Measurements from ENCODE around the gene ZBTB44. TPM values are rescaled to one million over a fixed set of nuclear protein-coding genes. Genes with fewer than 3 reads are reported as not detected.
"Not testable (repeated sequence)": the region's sequence is repeated elsewhere in the genome, so short reads cannot be mapped to it uniquely, and the experiment has no call there.

Gene ZBTB44
- total RNA-seq, 4 donors from 2014 or later: 35.8 to 52.7 (median 45.7) TPM

GRCh38 chr11:130244848-130245247 is 69.9 kb downstream of the ZBTB44 start:
- no peak for DNase-seq (ENCODE audit: low spot score in 2 of 2)
- 93 to 94% methylated on average over 3 of the region's 3 CpGs for WGBS, 2 donors
- intact Hi-C loops (cut with DNase I; ENCODE audit: low total_unique reads): no loop called here
- H3K4me3 ChIP-seq (ENCODE audit: low read depth, poor library complexity, severe bottlenecking): no peak overlapping the region
- TF ChIP-seq POLR2A (IDR thresholded peaks at IDR 0.05): no peak
- no peak for TF ChIP-seq CTCF (IDR thresholded peaks at IDR 0.05)

- H3K4me3 ChIP-seq (ENCODE audit: low read depth, poor library complexity, severe bottlenecking): no peak overlapping the region
- intact Hi-C loops (cut with DNase I; ENCODE audit: low total_unique reads): no loop called here
- no peak for TF ChIP-seq CTCF (IDR thresholded peaks at IDR 0.05)
- no peak for TF ChIP-seq POLR2A (IDR thresholded peaks at IDR 0.05)
- DNase-seq (ENCODE audit: low spot score in 2 of 2): no peak
- 69 to 73% methylated on average over 2 of the region's 2 CpGs for WGBS, 2 donors
Observed at GRCh38 chr11:130243816-130244215, 70.9 kb downstream of the ZBTB44 start.

- TF ChIP-seq POLR2A (IDR thresholded peaks at IDR 0.05) (no peak), CTCF (IDR thresholded peaks at IDR 0.05) (no peak)
- H3K4me3 ChIP-seq (ENCODE audit: low read depth, poor library complexity, severe bottlenecking): no peak overlapping the region
- DNase-seq (ENCODE audit: low spot score in 2 of 2): no peak
- intact Hi-C loops (cut with DNase I; ENCODE audit: low total_unique reads): no loop called here
- WGBS, 2 donors: 92 to 94% methylated on average over 2 of the region's 2 CpGs
Observed at GRCh38 chr11:130241713-130242112, 73.0 kb downstream of the ZBTB44 start.

GRCh38 chr11:130237282-130238006 is 77.3 kb downstream of the ZBTB44 start:
- no peak for DNase-seq (ENCODE audit: low spot score in 2 of 2)

GRCh38 chr11:130234315-130234714 is 80.4 kb downstream of the ZBTB44 start:
- DNase-seq (ENCODE audit: low spot score in 2 of 2): no peak
- intact Hi-C loops (cut with DNase I; ENCODE audit: low total_unique reads): no loop called here
- TF ChIP-seq CTCF (IDR thresholded peaks at IDR 0.05) (no peak), POLR2A (IDR thresholded peaks at IDR 0.05) (no peak)
- H3K4me3 ChIP-seq (ENCODE audit: low read depth, poor library complexity, severe bottlenecking): no peak overlapping the region

More at GRCh38 chr11:130237282-130238006, 77.3 kb downstream of the ZBTB44 start:
- no peak overlapping the region for H3K4me3 ChIP-seq (ENCODE audit: low read depth, poor library complexity, severe bottlenecking)
- no peak for TF ChIP-seq POLR2A (IDR thresholded peaks at IDR 0.05)
- TF ChIP-seq CTCF (IDR thresholded peaks at IDR 0.05): no peak
- intact Hi-C loops (cut with DNase I; ENCODE audit: low total_unique reads): no loop called here
- 85 to 92% methylated on average over 6 of the region's 6 CpGs for WGBS, 2 donors

- DNase-seq (ENCODE audit: low spot score in 2 of 2); intact Hi-C loops (cut with DNase I; ENCODE audit: low total_unique reads); H3K4me3 ChIP-seq (ENCODE audit: low read depth, poor library complexity, severe bottlenecking): not testable (repeated sequence)
- 81 to 83% methylated on average over 3 of the region's 3 CpGs for WGBS, 2 donors
Observed at GRCh38 chr11:130233888-130234287, 80.8 kb downstream of the ZBTB44 start.

GRCh38 chr11:130233486-130233885 is 81.2 kb downstream of the ZBTB44 start:
- H3K4me3 ChIP-seq (ENCODE audit: low read depth, poor library complexity, severe bottlenecking); DNase-seq (ENCODE audit: low spot score in 2 of 2); intact Hi-C loops (cut with DNase I; ENCODE audit: low total_unique reads): not testable (repeated sequence)
